SU-DHL-6 (cell line): ENCODE results near the gene CDH23.

Experiments used
- CTCF ChIP-seq: fragments of 200-600 bp; sonication (generic); IDR thresholded peaks from one replicate; pipeline ENCODE4 v1.5.1; 2017; ENCODE audit warnings: antibody characterized with exemption, mild to moderate bottlenecking, low read length, moderate library complexity; ENCODE audit not compliant: insufficient read depth, poor library complexity, severe bottlenecking
- EZH2phosphoT487 ChIP-seq: fragments of 200-600 bp; sonication (generic), shearing (Covaris generic); conservative IDR thresholded peaks from 2 replicates; pipeline ENCODE4 v1.6.1; 2018; ENCODE audit warnings: mild to moderate bottlenecking, antibody characterized with exemption, low read length, moderate library complexity, mixed read lengths

GRCh38 chr10:71561003-71561574 lies 164.4 kb downstream of the CDH23 start:
- TF ChIP-seq CTCF = no peak
- TF ChIP-seq EZH2phosphoT487 = no peak
